ENCODE measurements around the gene PNRC2. TPM values are rescaled to one million over a fixed set of nuclear protein-coding genes. Genes with fewer than 3 reads are reported as not detected.

Gene PNRC2
- total and polyA plus RNA-seq, 4 donors = 24.9 to 63.6 (median 36.3) TPM

- TF ChIP-seq REST (IDR thresholded peaks at IDR 0.05) = no peak
- no peak for TF ChIP-seq GABPA (IDR thresholded peaks at IDR 0.05 in 1 of 2, conservative IDR thresholded peaks at IDR 0.05 in 1 of 2)
- no peak for TF ChIP-seq EGR1 (IDR thresholded peaks at IDR 0.05; ENCODE audit: low read depth in 2 of 2)
These were observed 43.8 kb downstream of the PNRC2 start (continued) for GRCh38 chr1:24003331-24003972.

- Histone ChIP-seq H3K9ac (ENCODE audit: low read depth in 1 of 2, low read length in 2 of 2) (no peak overlapping the region), H3K27ac (ENCODE audit: low read depth in 1 of 2, low read length in 2 of 2) (no peak overlapping the region), H3K27me3 (ENCODE audit: control insufficient read depth in 4 of 4, insufficient read depth in 4 of 4, low read length in 3 of 4) (no peaks in the 10 kb centered on the region), H3K4me3 (ENCODE audit: low read depth in 1 of 3, low read length in 3 of 3) (no peak overlapping the region), H3K36me3 (ENCODE audit: control insufficient read depth in 4 of 4, insufficient read depth in 3 of 4, low read depth in 1 of 4, low read length in 3 of 4) (no peaks in the 10 kb centered on the region), H3K4me1 (ENCODE audit: control insufficient read depth in 4 of 4, insufficient read depth in 4 of 4, low read length in 3 of 4) (no peaks in the 10 kb centered on the region), H3K9me3 (ENCODE audit: control insufficient read depth in 4 of 4, low read length in 3 of 4) (no peaks in the 10 kb centered on the region)
- 91% methylated on average over 5 of the region's 5 CpGs for WGBS
- no peak for TF ChIP-seq RXRA (IDR thresholded peaks at IDR 0.05)
- no peak for TF ChIP-seq SP1 (IDR thresholded peaks at IDR 0.05)
- TF ChIP-seq EGR1 (IDR thresholded peaks at IDR 0.05; ENCODE audit: low read depth in 2 of 2) = no peak
- no peak for DNase-seq (ENCODE audit: low spot score)
These were observed 44.5 kb downstream of the PNRC2 start for GRCh38 chr1:24004132-24004531.

GRCh38 chr1:24005163-24005562 lies 45.5 kb downstream of the PNRC2 start:
- H3K4me1 ChIP-seq (ENCODE audit: control insufficient read depth in 4 of 4, insufficient read depth in 4 of 4, low read length in 3 of 4) = no peaks in the 10 kb centered on the region

More at GRCh38 chr1:24005163-24005562, 45.5 kb downstream of the PNRC2 start:
- Histone ChIP-seq H3K4me3 (ENCODE audit: low read depth in 1 of 3, low read length in 3 of 3) (no peak overlapping the region), H3K9ac (ENCODE audit: low read depth in 1 of 2, low read length in 2 of 2) (no peak overlapping the region), H3K27ac (ENCODE audit: low read depth in 1 of 2, low read length in 2 of 2) (no peak overlapping the region), H3K36me3 (ENCODE audit: control insufficient read depth in 4 of 4, insufficient read depth in 3 of 4, low read depth in 1 of 4, low read length in 3 of 4) (no peaks in the 10 kb centered on the region), H3K9me3 (ENCODE audit: control insufficient read depth in 4 of 4, low read length in 3 of 4) (no peaks in the 10 kb centered on the region), H3K27me3 (ENCODE audit: control insufficient read depth in 4 of 4, insufficient read depth in 4 of 4, low read length in 3 of 4) (no peaks in the 10 kb centered on the region)
- no peak for TF ChIP-seq RXRA (IDR thresholded peaks at IDR 0.05)
- TF ChIP-seq EGR1 (IDR thresholded peaks at IDR 0.05; ENCODE audit: low read depth in 2 of 2) = no peak
- TF ChIP-seq REST (IDR thresholded peaks at IDR 0.05) = no peak
- no peak for TF ChIP-seq SP1 (IDR thresholded peaks at IDR 0.05)
- TF ChIP-seq HNF4G (IDR thresholded peaks at IDR 0.05) = no peak
- no peak for TF ChIP-seq FOXA2 (IDR thresholded peaks at IDR 0.05)
- no peak for TF ChIP-seq YY1 (IDR thresholded peaks at IDR 0.05)
- TF ChIP-seq ATF3 (IDR thresholded peaks at IDR 0.05) = no peak
- TF ChIP-seq RAD21 (IDR thresholded peaks at IDR 0.05) = no peak
- 96% methylated on average over 3 of the region's 3 CpGs for WGBS
- no peak for DNase-seq (ENCODE audit: low spot score)
